Gastroesophageal sphincter (tissue), 4 donors: Measurements from ENCODE around the gene VSTM2B. TPM values are rescaled to one million over a fixed set of nuclear protein-coding genes. Genes with fewer than 3 reads are reported as not detected.

Source experiments
- ATAC-seq: fragments of 150-250 bp; one replicate; pipeline ENCODE4 v1.9.1; 2016; ENCODE audit warnings: mild to moderate bottlenecking, moderate library complexity
- H3K27ac ChIP-seq, 4 donors: fragments of 200-600 bp; sonication (generic) in 3 of 4; 1 replicate in 3 of 4; 2 replicates in 1 of 4; pipeline ENCODE4 v1.5.1; 2016 to 2019
- H3K27me3 ChIP-seq: fragments of 200-600 bp; sonication (generic); one replicate; pipeline ENCODE4 v1.5.1; 2019
- H3K36me3 ChIP-seq, 2 donors: fragments of 200-600 bp; sonication (generic); one replicate each; pipeline ENCODE4 v1.5.1; 2019; ENCODE audit warnings: control low read depth in 1 of 2
- H3K4me1 ChIP-seq, 3 donors: fragments of 200-600 bp; sonication (generic); 1 replicate in 2 of 3; 2 replicates in 1 of 3; pipeline ENCODE4 v1.5.1; 2016 to 2019; ENCODE audit warnings: control low read depth in 2 of 3
- H3K4me3 ChIP-seq, 2 donors: fragments of 200-600 bp; sonication (generic); one replicate each; pipeline ENCODE4 v1.5.1; 2019; ENCODE audit warnings: mild to moderate bottlenecking in 1 of 2, moderate library complexity in 1 of 2
- H3K9me3 ChIP-seq, 3 donors: fragments of 200-600 bp; sonication (generic); one replicate each; pipeline ENCODE4 v1.5.1; 2017 to 2019; ENCODE audit warnings: control low read depth in 2 of 3
- CTCF ChIP-seq, 4 experiments: fragments of 200-600 bp in 2 of 4; fragments of 450-650 bp in 2 of 4; sonication (generic) in 1 of 4; IDR thresholded peaks; one replicate each; pipeline ENCODE4 v1.5.1; 2017 to 2019; ENCODE audit warnings: antibody characterized with exemption in 4 of 4, mild to moderate bottlenecking in 2 of 4, moderate library complexity in 2 of 4
- EP300 ChIP-seq: sonication (generic); formaldehyde crosslinking; IDR thresholded peaks from one replicate; pipeline ENCODE4 v1.6.1; 2017; ENCODE audit warnings: antibody characterized with exemption, mild to moderate bottlenecking
- POLR2A ChIP-seq, 2 donors: fragments of 450-650 bp; IDR thresholded peaks; one replicate each; pipeline ENCODE4 v1.6.1; 2017; ENCODE audit warnings: antibody characterized with exemption in 2 of 2, mild to moderate bottlenecking in 2 of 2, moderate library complexity in 1 of 2
- POLR2AphosphoS5 ChIP-seq: sonication (generic); formaldehyde crosslinking; IDR thresholded peaks from one replicate; pipeline ENCODE4 v1.6.1; 2017; ENCODE audit warnings: antibody characterized with exemption
- WGBS, 2 donors: methylation state at CpG; one replicate each; pipeline ENCODE4 v1.1.5; 2018; ENCODE audit warnings: low coverage in 1 of 2; 5-methylcytosine and 5-hydroxymethylcytosine counted together
- total RNA-seq, 4 donors: library from RNA; depleted of rRNA; stranded (reverse); fragments of >200 nt; gene quantifications; one replicate each; pipeline ENCODE4 v1.1.0, GENCODE V29; 2016

VSTM2B gene
- total RNA-seq, 4 donors from 2014 or later: 0.40 TPM; not detected in 3

- Histone ChIP-seq H3K36me3 (no peaks in the 10 kb centered on the region), H3K4me3 (no peak overlapping the region), H3K27me3 (peaks cover 30% of the 10 kb centered on the region), H3K9me3 (no peaks in the 10 kb centered on the region), H3K27ac (no peak overlapping the region), H3K4me1 (no peaks in the 10 kb centered on the region)
- TF ChIP-seq CTCF (IDR thresholded peaks at IDR 0.05): no peak
- TF ChIP-seq EP300: no peak
- TF ChIP-seq POLR2A (IDR thresholded peaks at IDR 0.05): no peak
- no peak for TF ChIP-seq POLR2AphosphoS5
- WGBS, 2 donors: 60% methylated on average over 2 of the region's 3 CpGs; no CpG with 5 or more reads in 1 of the 2 donors
- ATAC-seq: no peak
Measured at GRCh38 chr19:29497241-29497640, 28.6 kb upstream of the VSTM2B start.

- Histone ChIP-seq H3K27me3 (peaks cover 30% of the 10 kb centered on the region), H3K4me1 (no peaks in the 10 kb centered on the region), H3K36me3 (no peaks in the 10 kb centered on the region), H3K27ac (no peak overlapping the region), H3K4me3 (no peak overlapping the region), H3K9me3 (no peaks in the 10 kb centered on the region)
- 32 to 64% methylated on average over 3 to 5 of the region's 12 CpGs for WGBS, 2 donors
- TF ChIP-seq CTCF (IDR thresholded peaks at IDR 0.05): no peak
- no peak for TF ChIP-seq EP300
- no peak for TF ChIP-seq POLR2A (IDR thresholded peaks at IDR 0.05)
- no peak for TF ChIP-seq POLR2AphosphoS5
- no peak for ATAC-seq
Measured at GRCh38 chr19:29497686-29498436, 27.9 kb upstream of the VSTM2B start.

GRCh38 chr19:29499261-29499920 lies 26.4 kb upstream of the VSTM2B start:
- no peak overlapping the region for H3K4me3 ChIP-seq
- 96% methylated on average over 4 of the region's 14 CpGs; no CpG with 5 or more reads in 1 of the 2 donors for WGBS, 2 donors
- H3K9me3 ChIP-seq: no peaks in the 10 kb centered on the region
- no peaks in the 10 kb centered on the region for H3K4me1 ChIP-seq
- peaks cover 24% of the 10 kb centered on the region for H3K27me3 ChIP-seq
- TF ChIP-seq EP300 (no peak), POLR2AphosphoS5 (no peak), POLR2A (IDR thresholded peaks at IDR 0.05) (no peak)
- ATAC-seq: no peak
- H3K36me3 ChIP-seq: no peaks in the 10 kb centered on the region
- no peak overlapping the region for H3K27ac ChIP-seq

- H3K4me3 ChIP-seq: no peak overlapping the region
- no peak overlapping the region for H3K27ac ChIP-seq
- TF ChIP-seq EP300 (no peak), POLR2A (IDR thresholded peaks at IDR 0.05) (no peak), POLR2AphosphoS5 (no peak), CTCF (IDR thresholded peaks at IDR 0.05) (no peak)
- H3K27me3 ChIP-seq: peaks cover 24% of the 10 kb centered on the region
- H3K9me3 ChIP-seq: no peaks in the 10 kb centered on the region
- 91 to 100% methylated on average over 1 to 7 of the region's 18 CpGs for whole genome bisulfite sequencing, 2 donors
- no peaks in the 10 kb centered on the region for H3K36me3 ChIP-seq
- no peak for ATAC-seq
- H3K4me1 ChIP-seq: no peaks in the 10 kb centered on the region
Measured at GRCh38 chr19:29499921-29500590, 25.7 kb upstream of the VSTM2B start.

GRCh38 chr19:29501816-29502580 lies 23.8 kb upstream of the VSTM2B start:
- Histone ChIP-seq H3K36me3 (no peaks in the 10 kb centered on the region), H3K4me3 (no peak overlapping the region), H3K9me3 (no peaks in the 10 kb centered on the region), H3K27ac (no peak overlapping the region), H3K27me3 (peaks cover 19% of the 10 kb centered on the region), H3K4me1 (no peaks in the 10 kb centered on the region)
- ATAC-seq: no peak
- WGBS, 2 donors: 90% methylated on average over 4 of the region's 18 CpGs; no CpG with 5 or more reads in 1 of the 2 donors
- TF ChIP-seq EP300 (no peak), POLR2A (IDR thresholded peaks at IDR 0.05) (no peak), POLR2AphosphoS5 (no peak), CTCF (IDR thresholded peaks at IDR 0.05) (no peak)
